NCI-H2171 (cell line): ENCODE data around the gene BEND7.
"Not testable (repeated sequence)": the region's sequence is repeated elsewhere in the genome, so short reads cannot be mapped to it uniquely, and the experiment has no call there.

ENCODE experiments used
- DNase-seq: peaks from one replicate; lab custom pipeline; 2025; lab: John Stamatoyannopoulos, UW

Gene BEND7, protein sequence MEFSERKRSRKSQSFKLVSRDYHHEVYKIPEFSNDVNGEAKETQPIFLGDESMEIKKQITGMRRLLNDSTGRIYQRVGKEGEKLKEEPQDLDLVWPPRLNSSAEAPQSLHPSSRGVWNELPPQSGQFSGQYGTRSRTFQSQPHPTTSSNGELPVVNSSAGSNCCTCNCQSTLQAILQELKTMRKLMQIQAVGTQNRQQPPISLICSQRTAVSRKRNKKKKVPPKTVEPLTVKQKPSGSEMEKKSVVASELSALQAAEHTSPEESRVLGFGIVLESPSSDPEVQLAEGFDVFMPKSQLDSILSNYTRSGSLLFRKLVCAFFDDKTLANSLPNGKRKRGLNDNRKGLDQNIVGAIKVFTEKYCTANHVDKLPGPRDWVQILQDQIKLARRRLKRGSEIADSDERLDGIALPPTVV

GRCh38 chr10:13528875-13529713 is at the start of gene BEND7:
Gene BEND7 (minus strand): TSS chr10:13529014. CDS start chr10:13528533, 481 bp downstream.
- DNase-seq = no peak

DNA sequence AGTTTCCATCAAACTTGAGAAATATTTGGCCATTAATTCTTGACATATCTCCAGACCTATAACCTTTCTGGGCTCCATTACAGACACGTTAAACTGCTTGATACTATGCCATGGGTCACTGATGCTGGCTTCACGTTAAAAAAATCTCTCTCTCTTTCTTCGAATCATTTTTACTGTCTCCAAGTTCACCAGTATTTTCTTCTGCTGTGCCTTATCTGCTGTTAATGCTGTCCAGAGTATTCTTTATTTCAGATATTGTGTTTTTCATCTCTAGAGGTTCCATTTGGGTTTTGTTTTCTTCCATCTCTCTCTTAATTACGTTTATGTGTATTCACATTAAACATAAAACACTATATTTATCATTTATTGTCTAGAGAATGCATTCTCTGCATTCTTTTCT is 45.1 kb upstream of the BEND7 start:
- no peak for DNase-seq

GRCh38 chr10:13571541-13571940 is 42.7 kb upstream of the BEND7 start:
- DNase-seq = no peak

DNA sequence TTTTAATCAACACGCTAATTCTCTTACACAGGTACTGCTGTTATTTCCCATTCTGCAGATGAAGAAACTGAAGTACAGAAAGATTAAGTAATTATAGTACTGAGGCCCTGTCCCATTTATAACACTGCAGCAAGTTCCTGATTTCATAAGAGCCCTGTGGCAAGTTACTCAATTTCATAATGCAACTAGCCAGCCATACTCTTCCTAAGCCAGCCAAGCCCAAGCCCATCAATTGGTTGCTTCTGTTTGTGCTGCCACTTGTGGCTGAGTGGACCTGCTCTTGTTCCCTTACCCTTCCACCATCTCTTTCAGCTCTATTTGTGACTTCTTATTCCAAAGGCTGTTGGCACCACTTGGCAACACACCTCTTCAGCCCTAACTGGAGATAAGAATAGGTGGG is 38.2 kb upstream of the BEND7 start:
- DNase-seq = no peak

- DNase-seq = no peak
These were observed 35.8 kb upstream of the BEND7 start for GRCh38 chr10:13564576-13564975.

DNA sequence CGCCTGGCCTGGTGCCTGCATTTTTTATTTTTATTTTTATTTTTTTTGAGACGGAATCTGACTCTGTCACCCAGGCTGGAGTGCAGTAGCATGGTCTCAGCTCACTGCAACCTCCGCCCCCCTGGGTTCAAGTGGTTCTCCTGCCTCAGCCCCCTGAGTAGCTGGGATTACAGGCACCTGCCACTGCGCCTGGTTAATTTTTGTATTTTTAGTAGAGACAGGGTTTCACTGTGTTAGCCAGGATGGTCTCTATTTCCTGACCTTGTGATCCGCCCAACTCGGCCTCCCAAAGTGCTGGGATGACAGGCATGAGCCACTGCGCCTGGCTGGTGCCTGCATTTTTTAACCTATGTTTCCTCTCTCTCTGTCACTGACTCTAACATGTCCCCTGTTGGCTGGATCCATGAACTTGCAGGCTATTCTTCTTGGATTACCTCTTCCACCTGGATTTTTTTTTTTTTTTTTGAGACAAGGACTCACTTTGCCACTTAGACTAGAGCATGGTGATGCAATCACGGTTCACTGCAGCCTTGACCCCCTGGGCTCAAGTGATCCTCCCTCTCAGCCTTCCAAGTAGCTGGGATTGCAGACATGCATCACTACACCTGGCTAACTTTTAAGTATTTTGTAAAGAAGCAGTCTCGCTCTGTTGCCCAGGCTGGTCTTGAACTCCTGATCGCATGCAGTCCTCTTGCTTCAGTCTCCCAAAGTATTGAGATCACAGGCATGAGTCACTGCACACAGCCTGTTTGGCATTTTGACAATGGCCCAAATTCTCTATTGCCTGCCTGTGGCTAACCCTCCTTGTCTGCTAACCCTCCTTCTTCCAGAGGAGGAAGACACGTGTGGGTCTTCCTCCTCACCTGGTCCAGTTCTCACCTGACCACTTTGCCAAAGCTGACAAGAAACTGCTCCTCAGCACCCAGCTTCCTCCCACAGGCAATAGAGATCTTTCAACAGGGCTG is 34.9 kb upstream of the BEND7 start:
- DNase-seq = no peak

GRCh38 chr10:13560597-13560996 is 31.8 kb upstream of the BEND7 start:
- no peak for DNase-seq

DNA sequence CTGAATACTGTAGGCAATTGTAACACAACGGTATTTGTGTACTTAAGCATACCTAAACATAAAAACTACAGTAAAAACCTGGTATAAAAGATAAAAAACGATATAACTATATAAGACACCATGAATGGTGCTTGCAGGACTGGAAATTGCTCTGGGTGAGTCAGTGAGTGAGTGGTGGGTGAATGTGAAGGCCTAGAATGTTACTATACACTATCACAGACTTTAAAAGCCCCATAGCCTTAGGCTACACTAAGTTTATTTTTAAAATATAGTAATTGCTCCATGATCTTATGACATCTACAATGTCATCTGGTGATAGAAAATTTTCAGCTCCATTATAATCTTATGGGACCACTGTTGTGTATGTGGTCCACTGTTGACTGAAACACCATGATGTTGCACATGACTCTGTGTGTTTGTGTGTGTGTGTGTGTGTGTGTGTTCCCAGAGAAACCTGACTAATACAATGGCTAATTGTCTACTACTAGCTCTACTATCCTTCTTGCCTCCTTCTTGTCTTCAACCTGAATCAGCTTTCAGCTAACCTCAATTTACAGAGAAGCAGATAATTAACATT is 30.4 kb upstream of the BEND7 start:
- DNase-seq = no peak

DNA sequence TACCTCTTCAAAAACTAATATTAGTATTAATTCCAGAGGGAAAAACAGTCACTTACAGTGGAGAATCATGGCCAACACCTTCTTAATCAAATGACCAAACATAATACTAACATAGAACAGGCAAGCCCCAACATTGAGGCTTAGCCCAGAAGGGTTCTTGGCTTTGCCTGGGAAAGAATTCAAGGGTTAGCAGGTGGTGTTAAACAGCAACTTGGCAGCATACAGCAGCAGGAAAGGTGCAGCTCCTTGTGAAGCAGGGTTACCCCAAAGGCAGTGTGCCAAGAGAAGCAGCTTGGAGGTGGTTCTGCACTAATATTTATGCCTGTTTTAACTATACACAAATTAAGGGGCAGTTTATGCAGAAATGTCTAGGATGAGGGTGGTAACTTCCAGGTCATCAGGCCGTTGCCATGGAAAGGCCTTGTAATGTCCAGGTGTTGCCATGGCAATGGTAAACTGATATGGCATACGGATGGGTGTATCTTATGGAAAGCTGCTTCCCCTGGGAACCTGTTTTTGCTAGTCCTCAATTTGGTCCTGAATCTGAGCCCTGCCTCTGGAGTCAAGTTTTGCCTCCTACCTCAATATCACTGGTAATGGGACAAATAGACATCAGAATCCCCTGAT is 27.2 kb upstream of the BEND7 start:
- DNase-seq = peak; percentile 52

DNA sequence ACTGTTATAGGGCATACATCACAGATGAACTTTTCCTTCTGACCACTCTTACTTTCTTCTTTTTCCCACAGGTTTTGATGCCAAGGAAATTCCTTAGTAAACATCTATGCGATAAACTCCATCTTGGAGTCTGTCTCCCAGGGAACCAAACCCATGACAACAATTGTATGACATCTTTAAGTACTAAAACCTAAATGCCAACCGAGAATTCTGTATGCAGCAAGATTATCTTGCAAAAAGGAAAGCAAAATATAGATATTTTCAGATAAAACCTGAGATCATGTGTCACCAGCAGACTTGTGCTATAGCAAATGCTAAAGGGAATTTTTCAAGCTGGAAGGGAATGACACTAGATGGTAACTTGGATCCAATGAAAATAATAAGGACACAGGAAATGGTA is 22.0 kb upstream of the BEND7 start:
- DNase-seq = no peak

- no peak for DNase-seq
These were observed 13.7 kb upstream of the BEND7 start for GRCh38 chr10:13542533-13542932.

- not testable (repeated sequence) for DNase-seq
These were observed 9.2 kb upstream of the BEND7 start for GRCh38 chr10:13537985-13538384.

GRCh38 chr10:13536674-13537366 is 8.0 kb upstream of the BEND7 start:
- peak; percentile 45 for DNase-seq

DNA sequence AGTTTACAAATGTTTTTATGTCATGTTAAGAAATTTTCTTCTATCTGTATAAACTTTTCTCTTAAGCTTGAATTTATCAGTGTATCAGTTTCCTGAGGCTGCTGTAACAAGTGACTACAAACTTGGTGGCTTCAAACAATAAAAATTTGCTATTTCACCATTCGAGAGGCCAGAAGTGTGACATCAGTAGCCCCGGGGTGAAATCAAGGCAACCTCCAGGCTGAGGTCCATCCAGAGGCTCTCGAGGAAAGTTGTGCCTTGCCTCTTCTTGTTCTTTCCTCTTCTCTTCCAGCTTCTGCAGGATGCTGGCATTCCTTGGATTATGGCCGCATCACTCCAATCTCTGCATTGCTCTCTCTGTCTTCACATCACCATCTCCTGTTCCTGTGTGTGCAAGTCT is 6.5 kb upstream of the BEND7 start:
- DNase-seq = no peak

DNA sequence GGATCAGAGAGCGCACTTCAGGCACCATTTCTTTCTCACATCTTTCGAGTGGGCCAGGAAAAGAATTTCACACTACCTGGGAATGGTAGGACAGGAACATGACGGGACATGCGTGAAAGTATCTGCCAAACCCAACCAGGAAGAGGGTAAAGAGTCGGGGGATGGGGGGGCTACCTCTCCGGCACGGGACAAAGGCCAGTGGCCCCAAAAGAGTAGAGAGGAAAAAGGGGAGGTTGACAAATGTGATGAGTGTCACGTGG is 830 bp upstream of the BEND7 start:
- no peak for DNase-seq

GRCh38 chr10:13528123-13528874 is 515 bp downstream of the BEND7 start:
- DNase-seq = no peak

- DNase-seq = no peak
These were observed 1.0 kb downstream of the BEND7 start for GRCh38 chr10:13527864-13528122.

GRCh38 chr10:13526948-13527863 is 1.6 kb downstream of the BEND7 start:
- DNase-seq = no peak

- DNase-seq = no peak
These were observed 3.2 kb downstream of the BEND7 start for GRCh38 chr10:13525663-13526062.
